HCT116 (cell line): ENCODE results near the gene CXXC5. TPM values are rescaled to one million over a fixed set of nuclear protein-coding genes. Genes with fewer than 3 reads are reported as not detected.
A peak's percentile ranks its signal among the peaks of the same experiment; 100 is the strongest.

Experiments used
- ATAC-seq: fragments of 200-7000 bp; cut with Tn5 transposase; 2 replicates; pipeline ENCODE4 v1.9.1; 2020; ENCODE audit warnings: mild to moderate bottlenecking, moderate library complexity
- BruUV-seq: library from RNA; stranded (reverse); fragments of 400-500 nt; replicated peaks from 2 replicates; lab custom pipeline; 2021; lab: Mats Ljungman, UMichigan
- CTCF ChIA-PET: fragments of 300-600 bp; sonication (Branson Sonifier 250); formaldehyde crosslinking; loops from one replicate; lab custom pipeline; 2021; ENCODE audit warnings: antibody characterized with exemption; lab: Charles Lee
- POLR2A ChIA-PET: fragments of 300-600, 350-600 bp; sonication (Branson Sonifier 250); formaldehyde crosslinking; loops from one replicate; lab custom pipeline; 2021; ENCODE audit warnings: antibody characterized with exemption; lab: Charles Lee
- RAD21 ChIA-PET, 2 experiments: fragments of 300-600 bp; sonication (Branson Sonifier 250); formaldehyde crosslinking; loops; one replicate each; lab custom pipeline; 2023; ENCODE audit warnings: low total read pairs in 2 of 2; ENCODE audit not compliant: uncharacterized antibody in 2 of 2, unreplicated experiment in 2 of 2, low non-redundant PET in 1 of 2; lab: Charles Lee
- DNase-seq: peaks from one replicate; pipeline ENCODE4 v3.0.0-alpha.2; 2010; ENCODE audit warnings: low read depth, low spot score
- H2AFZ ChIP-seq: fragments of 200-600 bp; shearing (Covaris generic), sonication (generic); 2 replicates; pipeline ENCODE4 v1.6.1; 2017; ENCODE audit warnings: low read depth, mixed run types, mixed read lengths, antibody characterized with exemption, low read length; ENCODE audit not compliant: poor library complexity, severe bottlenecking
- H3K27ac ChIP-seq: 2 replicates; pipeline ENCODE4 v1.5.1; 2012; ENCODE audit warnings: low read depth, low read length
- H3K27me3 ChIP-seq: fragments of 200-600 bp; sonication (generic); 2 replicates; pipeline ENCODE4 v1.6.1; 2016; ENCODE audit warnings: mixed run types, low read length, mixed read lengths; ENCODE audit not compliant: insufficient read depth
- H3K36me3 ChIP-seq, 2 experiments: fragments of 200-500 bp in 1 of 2; fragments of 200-600 bp in 1 of 2; sonication (Bioruptor generic) in 1 of 2; sonication (generic) in 1 of 2; 2 replicates each; pipeline versions ENCODE4 v1.5.1 to v1.6.1; 2014 to 2016; ENCODE audit warnings: low read length in 2 of 2, inconsistent platforms in 1 of 2, mixed read lengths in 1 of 2, mixed run types in 1 of 2; ENCODE audit not compliant: insufficient read depth in 2 of 2, control insufficient read depth in 1 of 2
- H3K4me1 ChIP-seq, 2 experiments: fragments of 200-600 bp in 1 of 2; sonication (generic) in 1 of 2; 2 replicates each; pipeline versions ENCODE4 v1.5.1 to v1.6.1; 2012 to 2017; ENCODE audit warnings: low read length in 2 of 2, inconsistent platforms in 1 of 2, mild to moderate bottlenecking in 1 of 2, mixed read lengths in 1 of 2, mixed run types in 1 of 2, moderate library complexity in 1 of 2; ENCODE audit not compliant: insufficient read depth in 2 of 2, control insufficient read depth in 1 of 2
- H3K4me2 ChIP-seq: fragments of 200-600 bp; sonication (generic); 2 replicates; pipeline ENCODE4 v1.6.1; 2017; ENCODE audit warnings: mixed run types, low read length, mixed read lengths
- H3K4me3 ChIP-seq, 2 experiments: fragments of 200-600 bp in 1 of 2; sonication (generic) in 1 of 2; replicated peaks in 1 of 2; 2 replicates each; pipeline ENCODE4 v1.5.1; 2011 to 2016; ENCODE audit warnings: low read length in 2 of 2, control low read depth in 1 of 2, low read depth in 1 of 2, mild to moderate bottlenecking in 1 of 2, mixed read lengths in 1 of 2, mixed run types in 1 of 2
- H3K79me2 ChIP-seq: fragments of 200-600 bp; sonication (generic); 2 replicates; pipeline ENCODE4 v1.6.1; 2017; ENCODE audit warnings: mild to moderate bottlenecking, mixed run types, low read length, moderate library complexity, mixed read lengths; ENCODE audit not compliant: insufficient read depth
- H3K9ac ChIP-seq: fragments of 200-600 bp; sonication (generic); 2 replicates; pipeline ENCODE4 v1.6.1; 2016; ENCODE audit warnings: low read length, mixed read lengths
- H3K9me2 ChIP-seq: fragments of 200-600 bp; sonication (generic), shearing (Covaris generic); 2 replicates; pipeline ENCODE4 v1.6.1; 2017; ENCODE audit warnings: mixed run types, mild to moderate bottlenecking, moderate library complexity; ENCODE audit not compliant: insufficient read depth
- H3K9me3 ChIP-seq, 2 experiments: fragments of 200-500 bp in 1 of 2; fragments of 200-600 bp in 1 of 2; sonication (Bioruptor generic) in 1 of 2; sonication (generic) in 1 of 2; 2 replicates each; pipeline ENCODE4 v1.6.1; 2014 to 2017; ENCODE audit warnings: low read length in 2 of 2, mixed read lengths in 2 of 2, inconsistent platforms in 1 of 2, low read depth in 1 of 2, mild to moderate bottlenecking in 1 of 2, mixed run types in 1 of 2, moderate library complexity in 1 of 2; ENCODE audit not compliant: control insufficient read depth in 1 of 2, insufficient read depth in 1 of 2
- H4K20me1 ChIP-seq: fragments of 200-600 bp; sonication (generic), shearing (Covaris generic); 2 replicates; pipeline ENCODE4 v1.6.1; 2017; ENCODE audit warnings: mixed run types, mild to moderate bottlenecking, moderate library complexity; ENCODE audit not compliant: insufficient read depth
- CBX3 ChIP-seq: IDR thresholded peaks from 2 replicates; pipeline ENCODE4 v1.6.1; 2012; ENCODE audit warnings: low read depth
- CTCF ChIP-seq, 3 experiments: fragments of 200-600 bp in 1 of 3; sonication (generic) in 1 of 3; IDR thresholded peaks in 2 of 3; conservative IDR thresholded peaks in 1 of 3; 2 replicates each; pipeline ENCODE4 v1.5.1; 2012 to 2017; ENCODE audit warnings: low read depth in 2 of 3, low read length in 2 of 3, antibody characterized with exemption in 1 of 3, borderline replicate concordance in 1 of 3, control low read depth in 1 of 3, mild to moderate bottlenecking in 1 of 3, mixed read lengths in 1 of 3, mixed run types in 1 of 3, moderate library complexity in 1 of 3; ENCODE audit not compliant: insufficient read depth in 1 of 3
- EGR1 ChIP-seq: IDR thresholded peaks from 2 replicates; pipeline ENCODE4 v1.6.1; 2012; ENCODE audit warnings: low read depth
- EZH2 ChIP-seq: fragments of 200-600 bp; sonication (generic); IDR thresholded peaks from 2 replicates; pipeline ENCODE4 v1.6.1; 2017; ENCODE audit warnings: antibody characterized with exemption, mixed run types
- JUND ChIP-seq: IDR thresholded peaks from 2 replicates; pipeline ENCODE4 v1.6.1; 2012
- MAX ChIP-seq: IDR thresholded peaks from 2 replicates; pipeline ENCODE4 v1.6.1; 2012
- POLR2A ChIP-seq: IDR thresholded peaks from 2 replicates; pipeline ENCODE4 v1.7.0; 2011; ENCODE audit warnings: borderline replicate concordance; ENCODE audit not compliant: insufficient read depth, insufficient read length; ENCODE audit errors: extremely low read depth
- POLR2AphosphoS5 ChIP-seq: IDR thresholded peaks from 2 replicates; pipeline ENCODE4 v1.6.1; 2011; ENCODE audit warnings: mild to moderate bottlenecking, low read depth, low read length, moderate library complexity
- REST ChIP-seq: IDR thresholded peaks from 2 replicates; pipeline ENCODE4 v1.6.1; 2012; ENCODE audit warnings: low read depth
- SP1 ChIP-seq: IDR thresholded peaks from 2 replicates; pipeline ENCODE4 v1.6.1; 2012; ENCODE audit warnings: low read depth
- SRF ChIP-seq: IDR thresholded peaks from 2 replicates; pipeline ENCODE4 v1.6.1; 2012; ENCODE audit warnings: low read depth
- TCF7L2 ChIP-seq: IDR thresholded peaks from 2 replicates; pipeline ENCODE4 v1.7.0; 2011; ENCODE audit warnings: borderline replicate concordance, inconsistent platforms; ENCODE audit not compliant: insufficient read depth, insufficient read length; ENCODE audit errors: extremely low read depth
- ZFX ChIP-seq: fragments of 450-650 bp; IDR thresholded peaks from 2 replicates; pipeline ENCODE4 v1.6.1; 2017
- intact Hi-C: fragments of 100-400 bp; cut with micrococcal nuclease; formaldehyde crosslinking; loops from 2 replicates; pipeline ENCODE4 v1.10.0; 2022
- total RNA-seq: library from RNA; stranded (reverse); gene quantifications from one replicate; pipeline ENCODE4 v1.2.1, GENCODE V29; 2021; ENCODE audit not compliant: unreplicated experiment

Gene CXXC5
- total RNA-seq, 1 experiment from 2014 or later, result 43.1 TPM

- Histone ChIP-seq H3K4me1 (peaks cover 53 to 72% of the 10 kb centered on the region in 2 experiments), H3K27me3 (no peaks in the 10 kb centered on the region), H3K9me2 (no peaks in the 10 kb centered on the region), H3K9me3 (no peaks in the 10 kb centered on the region), H3K9ac (peak overlapping the region; percentile 59), H3K4me2 (peak overlapping the region; percentile 82), H3K4me3 (peak overlapping the region; percentile 40 to 52), H3K27ac (peak overlapping the region; percentile 37), H4K20me1 (no peaks in the 10 kb centered on the region), H3K79me2 (no peaks in the 10 kb centered on the region), H2AFZ (no peak overlapping the region), H3K36me3 (no peaks in the 10 kb centered on the region)
- TF ChIP-seq TCF7L2 (no peak), EZH2 (no peak), SRF (no peak), SP1 (no peak), JUND (no peak), REST (no peak), POLR2A (no peak), CTCF (IDR thresholded peaks at IDR 0.05 in 2 of 3, conservative IDR thresholded peaks at IDR 0.05 in 1 of 3; ENCODE audit: borderline replicate concordance in 1 of 3, insufficient read depth in 1 of 3, low read depth in 2 of 3, low read length in 2 of 3) (no peak), EGR1 (no peak), MAX (no peak), ZFX (no peak), CBX3 (no peak), POLR2AphosphoS5 (no peak)
- ATAC-seq, result peak; percentile 33
- intact Hi-C loops, result loop anchor here (10.0 kb wide), 1 partner anchor 208 kb away; no protein-coding TSS in a partner anchor
- BruUV-seq, result no TSS peak
- ChIA-PET RAD21 (interaction anchor here (0.6 to 3.5 kb wide), 6 partner anchors 11 to 128 kb away, joined by 3 to 31 read pairs (median 4); partner anchors contain the start of gene CXXC5 (in 2 of the 2)), POLR2A (interaction anchor here (0.5 to 4.1 kb wide), 5 partner anchors 11 to 37 kb away, joined by 3 to 62 read pairs (median 4); partner anchors contain the start of gene CXXC5), CTCF (interaction anchor here (0.6 to 6.5 kb wide), 9 partner anchors 11 to 138 kb away, joined by 3 to 78 read pairs (median 5); partner anchors contain the start of gene CXXC5)
- DNase-seq, result no peak
Observed at GRCh38 chr5:139636975-139637408, 11.2 kb upstream of the CXXC5 start.
